B cell (primary cell): Measurements from ENCODE around the gene TSPOAP1. TPM values are rescaled to one million over a fixed set of nuclear protein-coding genes. Genes with fewer than 3 reads are reported as not detected.

Experiments used
- ATAC-seq: fragments of 200-7000 bp; cut with Tn5 transposase; one replicate; pipeline ENCODE4 v1.10.0; 2021; ENCODE audit warnings: low read depth, mild to moderate bottlenecking, moderate number of reproducible peaks, moderate library complexity
- CTCF ChIA-PET: fragments of 350-600 bp; sonication (Branson Sonifier 250); formaldehyde crosslinking; loops from one replicate; lab custom pipeline; 2021; ENCODE audit warnings: antibody characterized with exemption, inconsistent platforms; lab: Charles Lee
- POLR2A ChIA-PET: fragments of 350-600 bp; sonication (Branson Sonifier 250); formaldehyde crosslinking; loops from one replicate; lab custom pipeline; 2021; ENCODE audit warnings: antibody characterized with exemption; lab: Charles Lee
- DNase-seq: peaks from one replicate; pipeline ENCODE4 v3.0.0; 2013
- H2AFZ ChIP-seq: 2 replicates; pipeline ENCODE4 v1.6.1; 2012; ENCODE audit warnings: mild to moderate bottlenecking, low read depth, low read length; ENCODE audit not compliant: insufficient read depth, poor library complexity, severe bottlenecking
- H3K27ac ChIP-seq, 2 donors: 1 replicate in 1 of 2; 2 replicates in 1 of 2; pipeline ENCODE4 v1.5.1; 2012 to 2013; ENCODE audit warnings: low read length in 2 of 2, mild to moderate bottlenecking in 2 of 2, moderate library complexity in 1 of 2
- H3K27me3 ChIP-seq, 4 experiments: fragments of 200-600 bp in 1 of 4; sonication (generic) in 1 of 4; replicated peaks in 1 of 4; 1 replicate in 2 of 4; 2 replicates in 2 of 4; pipeline versions ENCODE4 v1.6.1 to v1.7.0; 2013 to 2016; ENCODE audit warnings: low read length in 3 of 4, mild to moderate bottlenecking in 2 of 4, mixed read lengths in 1 of 4, moderate library complexity in 1 of 4; ENCODE audit not compliant: insufficient read depth in 4 of 4, control insufficient read depth in 3 of 4; ENCODE audit errors: control extremely low read depth in 1 of 4
- H3K36me3 ChIP-seq, 2 experiments: replicated peaks in 1 of 2; 1 replicate in 1 of 2; 2 replicates in 1 of 2; pipeline versions ENCODE4 v1.6.1 to v1.7.1; 2013; ENCODE audit warnings: low read length in 1 of 2; ENCODE audit not compliant: insufficient read depth in 2 of 2, control insufficient read depth in 1 of 2; ENCODE audit errors: control extremely low read depth in 1 of 2, extremely low read depth in 1 of 2
- H3K4me1 ChIP-seq, 2 donors: fragments of 200-600 bp in 1 of 2; sonication (generic) in 1 of 2; 1 replicate in 1 of 2; 2 replicates in 1 of 2; pipeline versions ENCODE4 v1.5.1 to v1.6.1; 2013 to 2017; ENCODE audit warnings: low read length in 2 of 2; ENCODE audit not compliant: control insufficient read depth in 2 of 2, insufficient read depth in 2 of 2
- H3K4me2 ChIP-seq: replicated peaks from 2 replicates; pipeline ENCODE3; 2012; ENCODE audit warnings: mild to moderate bottlenecking, low read depth, low read length; ENCODE audit not compliant: poor library complexity, severe bottlenecking
- H3K4me3 ChIP-seq, 5 experiments: fragments of 200-600 bp in 1 of 5; sonication (generic) in 1 of 5; 1 replicate in 3 of 5; 2 replicates in 2 of 5; pipeline versions ENCODE4 v1.5.1 to v1.7.0; 2011 to 2016; ENCODE audit warnings: low read length in 4 of 5, mild to moderate bottlenecking in 4 of 5, low read depth in 2 of 5, control low read depth in 1 of 5, moderate library complexity in 1 of 5; ENCODE audit not compliant: insufficient read depth in 1 of 5; ENCODE audit errors: control extremely low read depth in 1 of 5, extremely low read depth in 1 of 5
- H3K79me2 ChIP-seq: fragments of 200-600 bp; sonication (generic); one replicate; pipeline ENCODE4 v1.6.0; 2016; ENCODE audit warnings: low read length; ENCODE audit not compliant: control insufficient read depth, insufficient read depth
- H3K9ac ChIP-seq: fragments of 200-600 bp; sonication (generic); 2 replicates; pipeline ENCODE4 v1.6.1; 2017; ENCODE audit warnings: mild to moderate bottlenecking, low read length, moderate library complexity
- H3K9me3 ChIP-seq, 3 donors: one replicate each; pipeline versions ENCODE4 v1.6.1 to v1.7.1; 2013; ENCODE audit warnings: low read length in 2 of 3; ENCODE audit not compliant: control insufficient read depth in 2 of 3, insufficient read depth in 1 of 3; ENCODE audit errors: control extremely low read depth in 1 of 3
- H4K20me1 ChIP-seq: 2 replicates; pipeline ENCODE4 v1.6.0; 2012; ENCODE audit warnings: mild to moderate bottlenecking, low read length; ENCODE audit not compliant: insufficient read depth, control insufficient read depth, poor library complexity, severe bottlenecking
- H3K27ac Mint-ChIP-seq: one replicate; pipeline ENCODE4 v1.8.0; 2021; ENCODE audit warnings: mixed read lengths
- H3K27me3 Mint-ChIP-seq: one replicate; pipeline ENCODE4 v1.8.0; 2021; ENCODE audit warnings: mixed read lengths
- H3K4me1 Mint-ChIP-seq: one replicate; pipeline ENCODE4 v1.8.0; 2021; ENCODE audit warnings: mixed read lengths
- H3K4me3 Mint-ChIP-seq: one replicate; pipeline ENCODE4 v1.8.0; 2021; ENCODE audit warnings: mixed read lengths
- H3K9me3 Mint-ChIP-seq: one replicate; pipeline ENCODE4 v1.8.0; 2022; ENCODE audit warnings: mixed read lengths; ENCODE audit not compliant: insufficient read depth
- CTCF ChIP-seq: fragments of 200-600 bp; IDR thresholded peaks from one replicate; pipeline ENCODE4 v1.8.0; 2022; ENCODE audit warnings: antibody characterized with exemption, mild to moderate bottlenecking
- EZH2 ChIP-seq: IDR thresholded peaks from 2 replicates; pipeline ENCODE4 v1.6.1; 2012; ENCODE audit warnings: borderline replicate concordance, low read depth, mild to moderate bottlenecking, moderate library complexity, low read length; ENCODE audit not compliant: insufficient read depth, poor library complexity, severe bottlenecking
- WGBS: methylation state at CpG from one replicate; pipeline ENCODE4 v1.1.5; 2013; ENCODE audit warnings: missing lambda C conversion rate; ENCODE audit not compliant: insufficient coverage; 5-methylcytosine and 5-hydroxymethylcytosine counted together
- intact Hi-C: fragments of 100-400 bp; cut with micrococcal nuclease; formaldehyde crosslinking; loops from one replicate; pipeline ENCODE4 v1.10.0; 2022
- polyA plus RNA-seq: library from polyadenylated mRNA; depleted of rRNA; stranded (reverse); fragments of >200 nt; gene quantifications from 2 replicates; pipeline ENCODE4 v1.2.3, GENCODE V29; 2012
- total RNA-seq, 2 donors: library from RNA; stranded (reverse); fragments of 120-200 nt in 1 of 2; gene quantifications; 1 replicate in 1 of 2; 2 replicates in 1 of 2; pipeline versions ENCODE4 v1.2.3 to v1.2.4, GENCODE V29; 2013 to 2022

Gene TSPOAP1
- total and polyA plus RNA-seq, 2 donors (not counting 1 experiment from before 2014, with no cell fraction given), result 10.8 to 30.7 TPM

GRCh38 chr17:58272367-58273280, 56.0 kb downstream of the TSPOAP1 start:
- TF ChIP-seq CTCF, result no peak
- no peak for TF ChIP-seq EZH2

More at GRCh38 chr17:58272367-58273280, 56.0 kb downstream of the TSPOAP1 start:
- H3K27ac ChIP-seq, result no peak overlapping the region
- Mint-ChIP-seq H3K4me1 (peaks cover 3% of the 10 kb centered on the region), H3K27me3 (peaks cover 12% of the 10 kb centered on the region), H3K27ac (no peak overlapping the region), H3K9me3 (no peaks in the 10 kb centered on the region), H3K4me3 (no peak overlapping the region)
- no peak overlapping the region for H2AFZ ChIP-seq
- no peaks in the 10 kb centered on the region for H4K20me1 ChIP-seq
- no peaks in the 10 kb centered on the region for H3K36me3 ChIP-seq
- ATAC-seq (no peak), DNase-seq (no peak)
- intact Hi-C loops, result no loop called here
- H3K27me3 ChIP-seq, result peaks cover 0 to 7% (median 0%) of the 10 kb centered on the region in 4 experiments
- H3K79me2 ChIP-seq, result no peaks in the 10 kb centered on the region
- peaks cover 0 to 3% (median 0%) of the 10 kb centered on the region in 3 donors for H3K9me3 ChIP-seq
- CTCF ChIA-PET, result no interaction called here
- no peaks in the 10 kb centered on the region for H3K4me1 ChIP-seq
- H3K9ac ChIP-seq, result no peak overlapping the region
- H3K4me3 ChIP-seq, result no peak overlapping the region
- 93% methylated on average over 12 of the region's 12 CpGs for WGBS
- H3K4me2 ChIP-seq, result no peak overlapping the region
- POLR2A ChIA-PET, result no interaction called here
